CD4-positive, alpha-beta T cell (primary cell): ENCODE measurements around the gene PPIA. TPM values are rescaled to one million over a fixed set of nuclear protein-coding genes. Genes with fewer than 3 reads are reported as not detected.

Source experiments
- ATAC-seq: fragments of 200-7000 bp; cut with Tn5 transposase; one replicate; pipeline ENCODE4 v1.10.0; 2022; ENCODE audit warnings: mild to moderate bottlenecking; ENCODE audit not compliant: poor library complexity
- CTCF ChIA-PET: fragments of 350-600 bp; sonication (Branson Sonifier 250); formaldehyde crosslinking; loops from one replicate; lab custom pipeline; 2021; ENCODE audit warnings: antibody characterized with exemption, inconsistent platforms; lab: Charles Lee
- POLR2A ChIA-PET: fragments of 350-600 bp; sonication (Branson Sonifier 250); formaldehyde crosslinking; loops from one replicate; lab custom pipeline; 2021; ENCODE audit warnings: antibody characterized with exemption, inconsistent platforms; lab: Charles Lee
- DNase-seq, 14 experiments: peaks; one replicate each; pipeline ENCODE4 v3.0.0-alpha.2; 2013 to 2020; ENCODE audit warnings: mixed read lengths in 2 of 14
- H3K27ac ChIP-seq, 2 donors: one replicate each; pipeline versions ENCODE4 v1.5.1 to v1.7.0; 2013; ENCODE audit warnings: low read length in 2 of 2, low read depth in 1 of 2, mild to moderate bottlenecking in 1 of 2
- H3K27me3 ChIP-seq, 2 experiments: 1 replicate in 1 of 2; 2 replicates in 1 of 2; pipeline versions ENCODE4 v1.6.1 to v1.7.0; 2013; ENCODE audit warnings: low read length in 2 of 2, control low read depth in 1 of 2, mild to moderate bottlenecking in 1 of 2, moderate library complexity in 1 of 2; ENCODE audit not compliant: insufficient read depth in 2 of 2, control insufficient read depth in 1 of 2
- H3K36me3 ChIP-seq: one replicate; pipeline ENCODE4 v1.6.1; 2013; ENCODE audit warnings: low read length, control low read depth; ENCODE audit not compliant: insufficient read depth
- H3K4me1 ChIP-seq: one replicate; pipeline ENCODE4 v1.6.1; 2013; ENCODE audit warnings: low read length, control low read depth; ENCODE audit not compliant: insufficient read depth
- H3K4me3 ChIP-seq: one replicate; pipeline ENCODE4 v1.5.1; 2013; ENCODE audit warnings: mild to moderate bottlenecking, low read length, moderate library complexity
- H3K9me3 ChIP-seq, 2 experiments: 1 replicate in 1 of 2; 2 replicates in 1 of 2; pipeline versions ENCODE4 v1.6.1 to v1.7.0; 2013; ENCODE audit warnings: low read length in 2 of 2, mild to moderate bottlenecking in 2 of 2, control low read depth in 1 of 2, moderate library complexity in 1 of 2; ENCODE audit not compliant: control insufficient read depth in 1 of 2, insufficient read depth in 1 of 2
- H3K27ac Mint-ChIP-seq: one replicate; pipeline ENCODE4 v1.8.0; 2020; ENCODE audit warnings: mixed read lengths
- H3K27me3 Mint-ChIP-seq: one replicate; pipeline ENCODE4 v1.8.0; 2021; ENCODE audit warnings: mixed read lengths
- H3K36me3 Mint-ChIP-seq: one replicate; pipeline ENCODE4 v1.8.0; 2021; ENCODE audit warnings: low read depth, mixed read lengths
- H3K4me1 Mint-ChIP-seq: one replicate; pipeline ENCODE4 v1.8.0; 2021; ENCODE audit warnings: low read depth, mixed read lengths
- H3K4me3 Mint-ChIP-seq: one replicate; pipeline ENCODE4 v1.8.0; 2020; ENCODE audit warnings: mild to moderate bottlenecking, mixed read lengths
- H3K9me3 Mint-ChIP-seq: one replicate; pipeline ENCODE4 v1.8.0; 2020; ENCODE audit warnings: mixed read lengths
- CTCF ChIP-seq: fragments of 200-600 bp; IDR thresholded peaks from one replicate; pipeline ENCODE4 v1.8.0; 2022; ENCODE audit warnings: antibody characterized with exemption, mild to moderate bottlenecking
- intact Hi-C, 2 experiments: fragments of 100-400 bp; cut with DNase I in 1 of 2; cut with micrococcal nuclease in 1 of 2; formaldehyde crosslinking; loops; one replicate each; pipeline versions ENCODE4 v1.15.1 to v1.9.0; 2023 to 2025; cut with DNase I, micrococcal nuclease
- total RNA-seq, 174 experiments: library from RNA in 2 of 174; stranded (reverse) in 2 of 174; gene quantifications; one replicate each; pipeline ENCODE4 v1.2.3 and lab custom pipeline; 2021 to 2026

PPIA gene
- total RNA-seq, 2 experiments from 2014 or later: 410 to 423 TPM

DNA sequence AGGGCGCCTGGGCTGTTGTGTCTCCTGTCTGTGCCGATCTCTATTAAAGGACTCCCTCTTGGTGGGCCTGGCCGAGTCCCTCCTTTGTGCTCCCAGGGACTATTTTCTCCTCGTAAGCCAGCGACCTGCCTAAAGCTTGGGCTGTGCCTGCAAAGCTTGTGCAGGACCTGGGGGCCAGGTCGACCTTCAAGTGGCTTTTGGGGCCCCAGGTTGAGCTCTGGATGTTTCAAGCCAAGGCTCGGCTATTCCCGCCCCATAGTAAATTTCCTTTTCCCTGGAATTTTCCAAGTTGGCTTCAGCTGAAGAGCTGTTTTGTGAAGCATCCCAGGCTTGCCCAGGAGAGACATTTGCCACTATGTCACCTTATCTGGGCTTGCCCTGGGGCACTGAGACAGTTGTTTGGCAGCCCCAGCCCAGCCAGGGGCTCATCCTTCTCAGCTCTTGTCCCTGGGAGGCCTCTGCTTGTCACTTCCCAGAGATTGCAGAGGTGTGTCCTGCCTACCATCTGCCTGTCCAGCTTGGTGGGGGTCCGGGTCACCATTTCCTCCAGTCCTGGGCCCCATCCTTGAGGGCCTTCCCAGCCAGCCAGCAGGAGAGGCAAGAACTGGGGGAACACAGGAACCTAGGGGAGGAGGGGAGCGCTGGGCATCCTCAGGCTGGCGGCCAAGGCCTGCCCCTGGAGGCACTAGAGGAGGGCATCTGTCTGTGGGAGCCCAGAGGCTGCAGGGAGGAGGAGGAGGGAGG lies 27.7 kb upstream of the PPIA start:
- H3K36me3 Mint-ChIP-seq: peaks cover 44% of the 10 kb centered on the region
- intact Hi-C loops: no loop called here
- Histone ChIP-seq H3K4me1 (peaks cover 40% of the 10 kb centered on the region), H3K27ac (peak overlapping the region; percentile 14 to 48), H3K4me3 (no peak overlapping the region), H3K27me3 (no peaks in the 10 kb centered on the region), H3K9me3 (no peaks in the 10 kb centered on the region), H3K36me3 (peaks cover 39% of the 10 kb centered on the region)
- H3K4me1 Mint-ChIP-seq: peaks cover 40% of the 10 kb centered on the region
- H3K4me3 Mint-ChIP-seq: peak overlapping the region; percentile 8
- H3K27ac Mint-ChIP-seq: peak overlapping the region; percentile 83
- no peak for ATAC-seq
- H3K9me3 Mint-ChIP-seq: no peaks in the 10 kb centered on the region
- CTCF ChIA-PET: interaction anchor here (0.7 to 1.5 kb wide), 3 partner anchors 30 to 204 kb away, joined by 3 read pairs; no protein-coding TSS in a partner anchor
- TF ChIP-seq CTCF: no peak
- DNase-seq: no peak
- POLR2A ChIA-PET: interaction anchor here (0.9 to 2.5 kb wide), 10 partner anchors 15 to 279 kb away, joined by 3 to 16 read pairs (median 7); partner anchors contain the start of genes DDX56, H2AZ2, NUDCD3 and OGDH
- H3K27me3 Mint-ChIP-seq: no peaks in the 10 kb centered on the region

- TF ChIP-seq CTCF: no peak
- H3K27ac ChIP-seq: peak overlapping the region; percentile 14 to 48
- H3K4me1 ChIP-seq: peaks cover 40% of the 10 kb centered on the region
- ATAC-seq (no peak), DNase-seq (no peak)
- H3K9me3 ChIP-seq: no peaks in the 10 kb centered on the region
- H3K36me3 ChIP-seq: peaks cover 33% of the 10 kb centered on the region
- Mint-ChIP-seq H3K27ac (peak overlapping the region; percentile 83), H3K4me1 (peaks cover 40% of the 10 kb centered on the region), H3K4me3 (no peak overlapping the region), H3K27me3 (no peaks in the 10 kb centered on the region), H3K36me3 (peaks cover 39% of the 10 kb centered on the region), H3K9me3 (no peaks in the 10 kb centered on the region)
- CTCF ChIA-PET: interaction anchor here (1.5 kb wide), 2 partner anchors 29 to 204 kb away, joined by 3 read pairs; no protein-coding TSS in a partner anchor
- H3K4me3 ChIP-seq: no peak overlapping the region
- POLR2A ChIA-PET: interaction anchor here (0.9 to 2.5 kb wide), 6 partner anchors 28 to 209 kb away, joined by 3 to 14 read pairs (median 8); partner anchors contain the start of genes H2AZ2, OGDH, PPIA and TMED4
- intact Hi-C loops: no loop called here
- no peaks in the 10 kb centered on the region for H3K27me3 ChIP-seq
These were observed 27.1 kb upstream of the PPIA start for GRCh38 chr7:44769376-44769775.

DNA sequence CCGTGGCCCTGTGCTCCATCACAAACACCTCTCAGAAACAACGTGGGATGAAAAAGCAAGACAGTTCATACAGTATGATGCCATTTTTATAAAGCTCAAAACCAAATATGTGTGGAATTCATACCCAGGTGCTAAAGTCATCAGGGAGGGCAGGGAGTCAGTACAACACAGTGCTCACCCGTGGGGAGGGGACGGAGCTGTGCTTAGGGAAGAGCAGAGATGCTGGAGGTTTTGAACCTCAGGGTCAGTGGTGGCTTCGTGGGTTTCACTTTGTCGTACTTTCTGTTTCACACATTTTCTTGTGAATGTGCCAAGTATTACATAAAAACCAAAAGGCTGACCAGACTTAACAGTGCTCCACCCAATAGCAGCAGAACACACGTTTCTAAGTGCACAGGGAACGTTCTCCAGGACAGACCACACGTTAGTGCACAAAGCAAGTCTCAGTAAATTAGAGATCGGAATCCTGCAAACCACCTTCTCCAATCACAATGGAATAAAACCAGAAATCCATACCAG lies 26.6 kb upstream of the PPIA start:
- Histone ChIP-seq H3K27ac (peak overlapping the region; percentile 14 to 48), H3K4me3 (no peak overlapping the region), H3K27me3 (no peaks in the 10 kb centered on the region), H3K4me1 (peaks cover 40% of the 10 kb centered on the region), H3K9me3 (no peaks in the 10 kb centered on the region), H3K36me3 (peaks cover 28% of the 10 kb centered on the region)
- intact Hi-C loops: no loop called here
- Mint-ChIP-seq H3K4me3 (peak overlapping the region; percentile 8), H3K27ac (peak overlapping the region; percentile 83), H3K27me3 (no peaks in the 10 kb centered on the region), H3K9me3 (no peaks in the 10 kb centered on the region), H3K4me1 (peaks cover 40% of the 10 kb centered on the region), H3K36me3 (peaks cover 34% of the 10 kb centered on the region)
- peak; percentile 30 for ATAC-seq
- peak in 3 of 14 experiments; percentile 47 to 77 (median 50) for DNase-seq
- CTCF ChIA-PET: interaction anchor here (1.5 kb wide), 2 partner anchors 29 to 205 kb away, joined by 3 read pairs; no protein-coding TSS in a partner anchor
- no peak for TF ChIP-seq CTCF
- POLR2A ChIA-PET: interaction anchor here (0.9 to 2.2 kb wide), 5 partner anchors 20 to 209 kb away, joined by 3 to 8 read pairs (median 4); partner anchors contain the start of genes OGDH and TMED4
